ENCODE measurements around the gene DDX11.

GRCh38 chr12:31026202-31026601 lies 47.5 kb upstream of the DDX11 start:
- TF ChIP-seq EZH2 (IDR thresholded peaks at IDR 0.05; ENCODE audit: low read length, missing control alignments), result no peak
- TF ChIP-seq, protein P1, sequence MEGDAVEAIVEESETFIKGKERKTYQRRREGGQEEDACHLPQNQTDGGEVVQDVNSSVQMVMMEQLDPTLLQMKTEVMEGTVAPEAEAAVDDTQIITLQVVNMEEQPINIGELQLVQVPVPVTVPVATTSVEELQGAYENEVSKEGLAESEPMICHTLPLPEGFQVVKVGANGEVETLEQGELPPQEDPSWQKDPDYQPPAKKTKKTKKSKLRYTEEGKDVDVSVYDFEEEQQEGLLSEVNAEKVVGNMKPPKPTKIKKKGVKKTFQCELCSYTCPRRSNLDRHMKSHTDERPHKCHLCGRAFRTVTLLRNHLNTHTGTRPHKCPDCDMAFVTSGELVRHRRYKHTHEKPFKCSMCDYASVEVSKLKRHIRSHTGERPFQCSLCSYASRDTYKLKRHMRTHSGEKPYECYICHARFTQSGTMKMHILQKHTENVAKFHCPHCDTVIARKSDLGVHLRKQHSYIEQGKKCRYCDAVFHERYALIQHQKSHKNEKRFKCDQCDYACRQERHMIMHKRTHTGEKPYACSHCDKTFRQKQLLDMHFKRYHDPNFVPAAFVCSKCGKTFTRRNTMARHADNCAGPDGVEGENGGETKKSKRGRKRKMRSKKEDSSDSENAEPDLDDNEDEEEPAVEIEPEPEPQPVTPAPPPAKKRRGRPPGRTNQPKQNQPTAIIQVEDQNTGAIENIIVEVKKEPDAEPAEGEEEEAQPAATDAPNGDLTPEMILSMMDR (conservative IDR thresholded peaks at IDR 0.05 in 1 of 2, IDR thresholded peaks at IDR 0.05 in 1 of 2; ENCODE audit: low read depth in 1 of 2, low read length in 2 of 2), result no peak

All from fibroblast of lung (primary cell).